Measurements from ENCODE around the gene ROPN1L.

Gene ROPN1L

DNA sequence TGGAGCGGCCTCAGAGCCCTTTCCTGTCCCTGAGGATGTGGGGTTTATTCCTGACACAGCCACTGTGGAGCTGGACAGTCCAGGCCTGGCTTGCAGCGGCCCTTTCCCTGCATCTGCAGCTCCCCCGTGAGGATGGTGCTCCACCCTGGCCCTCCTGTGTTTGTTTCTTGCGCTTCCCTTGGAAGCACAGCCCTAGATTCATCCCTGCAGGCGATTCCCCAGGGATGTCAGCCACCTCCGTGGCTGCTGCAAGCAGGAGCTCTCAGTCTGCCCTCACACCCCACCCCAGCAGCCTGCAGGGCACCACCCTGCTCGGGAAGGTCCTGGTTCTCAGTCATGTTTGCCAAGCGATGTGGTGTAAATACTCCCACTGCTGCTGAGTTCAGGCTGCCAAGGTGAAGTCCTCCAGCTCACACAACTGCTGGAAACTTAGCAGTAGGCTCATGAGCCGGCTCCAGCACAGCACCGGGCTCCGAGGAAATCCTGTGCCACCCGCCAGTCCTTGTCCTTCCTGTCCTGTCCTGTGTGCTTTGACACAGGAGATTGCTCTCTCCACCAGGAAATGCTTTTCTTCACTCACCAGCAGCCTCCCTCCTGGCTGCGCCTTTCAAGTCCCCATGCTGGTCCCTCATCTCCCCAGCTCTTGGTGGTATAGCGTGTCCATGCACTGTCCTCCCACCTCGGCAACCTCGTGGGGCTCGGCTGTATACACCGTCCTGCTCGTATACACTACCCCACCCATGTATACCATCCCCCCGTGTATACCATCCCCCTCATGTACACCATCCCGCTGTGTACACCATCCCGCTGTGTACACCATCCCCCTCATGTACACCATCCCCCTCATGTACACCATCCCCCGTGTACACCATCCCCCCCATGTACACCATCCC lies 16.2 kb downstream of the ROPN1L start:
- DNase-seq (ENCODE audit: low read depth in 2 of 2), result no peak

DNA sequence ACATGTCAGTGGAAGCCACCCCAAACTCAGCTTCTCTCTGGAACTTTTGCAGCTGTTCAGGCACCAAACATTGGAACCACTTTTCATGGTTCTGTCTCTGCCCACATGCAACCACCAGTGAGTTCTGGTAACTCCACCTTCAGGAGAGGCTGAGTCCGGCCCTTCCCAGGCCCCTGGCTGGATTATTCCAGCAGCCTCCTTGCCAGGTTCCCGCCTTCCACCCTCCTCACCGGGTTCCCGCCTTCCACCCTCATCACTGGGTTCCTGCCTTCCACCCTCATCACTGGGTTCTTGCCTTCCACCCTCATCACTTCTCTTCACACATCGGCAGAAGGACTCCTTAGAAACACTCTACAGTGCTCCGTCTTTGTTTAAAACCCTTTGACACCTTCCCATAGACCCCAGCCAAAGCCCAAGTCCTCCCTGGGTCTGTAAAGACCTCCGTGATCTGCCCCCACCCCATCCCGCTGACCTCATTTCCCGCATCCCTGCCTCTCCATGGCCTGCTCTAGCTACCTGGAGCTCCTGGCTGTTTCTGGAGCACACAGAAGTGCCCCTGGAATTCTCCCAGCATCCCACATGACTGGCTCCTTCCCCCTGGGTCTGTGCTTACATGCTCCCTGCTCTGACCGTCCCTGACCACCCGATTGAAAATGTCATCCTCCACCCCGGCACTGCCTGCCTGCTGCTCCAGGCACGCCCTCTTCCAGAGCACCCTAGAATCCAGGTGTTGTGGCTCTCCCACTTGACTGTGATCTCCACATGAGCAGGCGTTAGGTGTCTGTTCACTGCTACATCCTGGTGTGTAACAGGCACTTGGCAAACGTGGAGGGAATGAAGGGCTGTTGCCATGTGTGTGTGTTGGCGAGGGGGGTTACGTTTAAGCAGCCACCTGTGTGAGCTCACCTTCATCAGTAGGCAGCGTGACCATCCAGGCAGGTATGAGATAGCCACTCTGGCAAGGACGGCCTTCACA lies 17.7 kb downstream of the ROPN1L start:
- no peak for DNase-seq (ENCODE audit: low read depth in 2 of 2)

DNA sequence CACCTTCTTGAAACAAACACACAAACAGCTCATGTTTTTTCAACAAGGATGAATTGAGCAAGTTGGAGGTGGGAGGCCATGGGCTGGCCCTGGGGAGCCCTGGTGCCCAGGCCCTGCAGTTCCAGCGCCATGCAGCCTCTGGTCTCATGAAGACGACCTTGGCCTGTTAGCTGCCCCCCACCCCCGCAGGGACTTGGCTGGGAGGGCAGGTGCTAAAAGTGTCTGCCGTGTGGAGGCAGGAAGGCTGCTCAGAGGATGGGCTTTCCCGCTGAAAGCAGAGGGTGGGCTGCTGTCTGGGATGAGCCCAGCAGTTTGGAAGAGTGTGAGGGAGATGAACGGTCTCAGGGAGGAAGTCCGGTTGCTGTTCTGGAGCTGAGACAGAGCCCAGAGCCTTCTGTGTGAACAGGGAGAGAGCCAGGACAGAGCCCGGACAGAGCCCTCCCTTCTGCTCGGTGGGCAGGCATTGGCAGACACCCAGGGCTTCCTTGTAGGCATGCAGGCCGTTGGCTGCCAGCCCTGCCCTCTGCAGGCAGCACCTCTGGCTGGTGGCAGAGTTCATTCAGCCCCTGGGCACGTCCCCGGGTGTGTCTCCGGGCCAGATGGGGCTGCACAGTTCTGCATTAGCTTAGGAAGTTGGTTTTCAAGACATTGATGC lies 18.7 kb downstream of the ROPN1L start:
- DNase-seq (ENCODE audit: low read depth in 2 of 2), result no peak

DNA sequence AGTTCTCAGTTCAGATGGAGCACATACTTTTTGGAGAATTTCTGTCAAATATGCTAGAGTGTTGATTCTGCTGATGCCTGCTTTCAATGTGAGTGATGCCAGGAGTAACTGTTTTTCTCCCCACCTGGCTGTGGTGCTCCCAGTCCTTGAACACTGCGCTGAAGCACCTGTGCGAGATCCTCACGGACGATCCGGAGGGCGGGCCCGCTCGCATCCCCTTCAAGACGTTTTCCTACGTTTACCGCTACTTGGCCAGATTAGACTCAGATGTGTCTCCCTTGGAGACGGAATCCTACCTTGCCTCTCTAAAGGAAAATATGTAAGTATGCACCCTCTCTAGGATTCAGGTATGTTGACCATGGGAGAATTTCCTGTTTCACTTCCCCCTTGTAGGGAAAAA lies 19.4 kb downstream of the ROPN1L start:
- no peak for DNase-seq (ENCODE audit: low read depth in 2 of 2)

DNA sequence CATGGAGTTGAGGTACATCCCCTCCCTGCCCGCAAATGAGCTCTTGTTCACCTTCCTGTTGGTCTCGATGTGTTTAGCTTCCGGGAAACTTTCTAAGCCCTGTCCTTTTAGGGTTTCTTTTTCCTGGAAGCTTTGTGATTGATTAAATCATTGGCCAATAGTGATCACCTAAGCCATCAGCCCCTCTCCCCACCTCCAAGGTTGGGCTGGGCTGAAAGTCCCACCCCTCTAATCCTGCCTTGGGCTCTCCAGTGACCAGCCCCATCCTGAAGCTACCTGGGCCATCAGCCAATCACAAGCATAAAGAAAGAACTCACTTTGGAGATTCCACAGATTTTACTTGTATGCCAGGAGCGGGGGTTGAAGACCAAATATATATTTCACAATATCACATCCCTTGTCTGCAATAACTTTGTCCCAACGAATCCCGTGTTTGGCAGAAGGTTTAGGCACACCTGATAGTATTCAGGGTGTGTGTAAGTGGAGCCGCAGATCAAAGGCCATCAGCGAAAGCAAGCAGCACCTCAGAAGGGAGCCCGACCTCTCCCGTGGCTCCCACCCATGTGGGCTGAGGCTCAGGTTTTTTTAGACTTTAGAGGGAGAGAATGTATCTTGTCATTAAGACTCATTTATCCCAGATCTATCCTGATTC lies 20.4 kb downstream of the ROPN1L start:
- DNase-seq (ENCODE audit: low read depth in 2 of 2), result no peak

DNA sequence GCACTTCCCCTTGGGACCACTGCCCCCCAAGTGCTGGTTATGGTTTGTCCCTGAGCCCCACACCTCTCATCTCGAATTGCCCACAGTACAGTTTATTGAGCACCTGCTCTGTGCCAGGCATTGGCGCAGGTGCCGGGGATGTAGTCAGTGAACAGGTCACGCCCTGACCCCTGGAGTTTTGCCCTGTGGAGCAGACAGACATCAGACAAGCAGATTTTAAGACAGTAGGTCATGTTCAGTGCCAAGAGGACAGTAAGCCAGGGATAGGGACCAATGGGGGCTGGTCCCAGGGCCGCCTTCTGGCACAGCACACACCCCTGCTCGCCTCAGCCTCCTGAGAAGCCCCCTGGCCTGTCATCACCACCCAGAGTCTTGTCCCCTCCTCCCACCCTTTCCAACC lies 21.9 kb downstream of the ROPN1L start:
- no peak for DNase-seq (ENCODE audit: low read depth in 2 of 2)

DNA sequence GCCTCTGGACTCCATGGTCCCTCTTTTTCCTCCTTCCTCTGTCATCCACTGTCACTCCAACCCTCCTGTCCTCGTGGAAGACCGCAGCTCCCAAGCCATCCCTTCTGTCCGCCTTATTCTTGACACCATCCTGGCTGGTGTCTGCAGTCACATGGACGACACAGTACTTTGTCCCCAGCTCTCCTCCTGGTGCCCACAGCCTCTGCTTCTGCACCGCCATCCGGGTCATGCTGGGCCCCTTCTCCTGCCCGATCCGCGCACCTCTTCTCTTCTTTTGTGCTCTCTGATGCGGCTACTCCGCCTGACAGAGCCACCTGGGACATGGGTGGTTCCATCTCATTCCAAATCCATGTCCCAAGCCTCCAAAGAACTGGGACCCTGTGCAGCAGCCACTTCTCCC lies 22.5 kb downstream of the ROPN1L start:
- DNase-seq (ENCODE audit: low read depth in 2 of 2), result no peak

DNA sequence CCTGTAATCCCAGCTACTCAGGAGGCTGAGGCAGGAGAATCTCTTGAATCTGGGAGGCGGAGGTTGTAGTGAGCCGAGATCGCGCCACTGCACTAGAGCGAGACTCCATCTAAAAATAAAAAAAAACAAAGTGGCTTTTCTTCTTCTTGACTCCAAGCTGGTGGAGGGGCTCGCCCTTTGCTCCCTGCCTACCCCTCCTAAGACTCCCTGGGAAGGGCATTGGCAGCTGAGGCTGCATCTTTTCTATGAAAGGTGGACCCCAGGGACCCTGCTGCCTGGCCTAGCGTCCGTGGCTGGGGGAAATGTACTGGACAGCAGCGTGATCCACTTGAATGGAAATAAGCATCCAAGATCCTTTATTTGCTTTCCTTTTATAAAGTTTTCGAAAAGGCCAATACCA lies 24.0 kb downstream of the ROPN1L start:
- no peak for DNase-seq (ENCODE audit: low read depth in 2 of 2)

DNA sequence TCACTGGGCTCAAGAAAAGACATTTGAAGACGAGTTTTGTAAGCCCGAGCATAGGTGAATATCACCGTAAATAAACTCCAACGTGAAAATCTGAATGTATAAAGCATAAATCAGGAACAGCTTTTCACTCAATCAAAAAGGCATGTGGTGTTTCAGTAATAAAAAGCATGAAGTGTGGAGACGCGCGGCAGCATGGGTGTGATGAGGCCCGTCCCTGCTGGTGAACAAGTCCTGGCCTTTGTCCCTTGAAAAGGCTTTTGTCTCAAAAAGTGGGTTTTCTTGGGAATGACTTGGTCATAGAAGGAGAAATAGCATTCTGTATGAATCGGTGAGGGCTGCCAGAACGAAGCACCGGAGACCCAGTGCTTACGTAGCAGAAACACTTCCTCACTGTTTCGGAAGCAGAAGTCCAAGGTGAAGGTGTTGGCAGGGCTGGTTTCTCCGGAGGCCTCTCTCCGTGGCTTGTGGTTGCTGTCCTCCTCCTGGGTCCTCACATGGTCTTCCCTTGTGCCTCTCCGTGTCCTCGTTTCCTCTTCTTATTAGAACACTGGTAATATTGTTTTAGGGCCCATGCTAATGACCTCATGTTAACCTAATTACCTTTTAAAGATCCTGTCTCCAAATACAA lies 24.9 kb downstream of the ROPN1L start:
- DNase-seq (ENCODE audit: low read depth in 2 of 2), result no peak

DNA sequence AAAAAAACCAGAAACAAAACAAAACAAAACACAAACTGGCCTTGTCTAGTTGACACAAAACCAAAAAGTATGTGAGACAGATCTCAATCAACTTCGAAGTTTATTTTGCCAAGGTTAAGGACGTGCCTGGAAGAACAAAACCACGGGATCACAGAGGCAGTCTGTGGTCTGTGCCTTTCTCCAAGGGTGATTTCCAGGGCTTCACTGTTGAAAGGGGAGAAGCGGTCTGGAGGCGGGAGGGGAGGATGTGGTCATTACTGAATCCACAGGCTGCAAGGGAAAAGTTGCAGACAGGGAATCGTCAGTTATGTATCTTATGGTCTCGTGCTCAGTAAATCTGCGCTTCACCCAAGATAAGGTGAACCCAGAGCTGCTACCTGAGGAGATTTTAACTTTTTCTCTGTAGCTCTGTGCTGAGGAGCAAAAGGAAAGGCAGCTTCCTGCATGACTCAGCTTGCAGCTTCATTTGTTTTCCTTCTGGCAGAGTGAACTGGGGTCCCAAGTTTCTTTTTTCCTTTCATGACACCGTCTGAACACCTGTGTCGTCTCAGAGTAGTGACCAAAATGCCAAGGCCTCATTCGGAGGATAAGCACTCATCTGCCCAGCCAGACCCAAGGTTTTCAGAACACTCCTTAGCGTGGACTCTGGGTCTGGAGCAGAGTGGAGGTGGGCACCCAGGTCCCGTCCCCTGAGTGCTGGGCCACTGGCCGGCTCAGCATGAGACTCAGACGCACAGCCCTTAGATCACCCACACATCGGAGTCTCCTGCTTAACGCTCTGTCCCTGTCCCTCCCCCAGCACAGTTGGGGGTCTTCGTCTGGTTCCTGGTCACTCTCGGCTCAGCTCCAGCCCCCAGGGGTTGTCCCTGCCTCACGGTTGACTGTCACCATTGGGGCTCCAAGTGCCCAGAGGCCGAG lies 25.9 kb downstream of the ROPN1L start:
- DNase-seq (ENCODE audit: low read depth in 2 of 2), result no peak

DNA sequence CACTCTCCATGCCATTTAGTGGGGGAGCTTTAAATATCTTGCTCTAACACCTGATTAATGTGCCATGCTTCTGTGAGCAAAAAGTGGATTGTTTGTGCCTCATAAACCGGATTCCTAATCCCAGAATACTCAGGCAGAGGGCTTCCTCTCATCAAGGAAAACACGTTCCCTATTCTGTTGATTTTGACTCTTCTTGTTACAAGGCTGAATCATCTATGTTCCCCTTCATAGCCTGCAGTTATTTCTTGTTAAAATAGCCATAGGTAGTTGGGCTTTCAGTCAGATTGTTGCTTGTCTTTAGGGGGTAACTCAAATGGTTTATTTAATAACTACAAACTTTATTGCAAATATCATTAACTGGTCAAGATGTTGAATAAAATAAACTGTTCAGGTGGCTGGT lies 26.6 kb downstream of the ROPN1L start:
- no peak for DNase-seq (ENCODE audit: low read depth in 2 of 2)

DNA sequence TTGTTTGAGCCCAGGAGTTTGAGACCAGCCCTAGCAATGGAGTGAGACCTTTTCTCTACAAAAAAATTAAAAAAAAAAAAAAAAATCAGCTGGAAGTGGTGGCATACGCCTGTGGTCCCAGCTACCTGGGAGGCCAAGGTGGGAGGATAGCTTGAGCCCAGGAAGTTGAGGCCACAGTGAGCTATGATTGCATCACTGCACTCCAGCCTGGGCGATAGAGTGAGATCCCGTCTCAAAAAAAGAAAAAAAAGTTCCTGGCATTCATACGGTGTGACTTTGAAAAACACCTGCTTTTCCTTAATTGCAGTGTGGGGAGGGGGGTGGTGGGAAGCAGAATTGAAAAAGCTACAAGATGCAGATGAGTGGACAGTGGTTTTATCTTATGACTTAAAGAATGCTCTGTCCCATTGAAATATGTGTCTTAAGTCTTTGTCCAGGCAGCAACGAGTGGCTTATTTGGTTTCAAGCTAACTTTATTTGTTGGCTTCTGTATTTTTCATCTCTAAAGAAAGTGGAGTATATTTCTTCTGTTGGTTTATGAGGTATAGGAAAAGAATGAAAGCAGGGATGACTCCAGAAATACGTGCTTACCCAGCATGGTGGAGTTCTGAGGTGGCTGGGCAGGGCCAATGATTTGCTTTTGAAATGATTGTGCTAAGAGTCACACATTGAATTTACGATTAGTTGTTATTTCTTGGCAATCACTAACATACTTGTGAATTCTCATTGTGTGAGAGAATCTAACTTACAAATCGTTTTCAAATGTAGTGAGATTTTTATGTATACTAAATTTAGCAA lies 27.8 kb downstream of the ROPN1L start:
- no peak for DNase-seq (ENCODE audit: low read depth in 2 of 2)

DNA sequence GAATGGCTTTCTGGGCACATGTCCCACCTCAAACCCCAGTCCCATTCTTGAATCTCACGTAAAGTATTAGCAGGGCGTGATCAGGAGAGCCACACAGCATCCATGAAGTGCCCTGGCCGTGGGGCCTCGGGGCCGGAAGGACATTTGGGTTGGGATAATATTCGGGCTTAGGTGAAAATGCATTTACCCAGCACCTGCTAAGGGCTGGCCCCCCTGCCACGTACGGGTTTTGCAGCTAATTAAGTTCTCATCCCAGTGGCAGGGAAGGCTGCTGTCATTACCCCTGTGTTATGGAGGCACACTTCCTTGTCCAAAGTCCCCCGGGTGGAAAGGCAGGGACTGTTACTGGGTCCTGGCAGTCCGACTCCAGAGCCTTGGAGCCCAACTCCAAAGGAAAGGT lies 29.0 kb downstream of the ROPN1L start:
- DNase-seq (ENCODE audit: low read depth in 2 of 2), result no peak

DNA sequence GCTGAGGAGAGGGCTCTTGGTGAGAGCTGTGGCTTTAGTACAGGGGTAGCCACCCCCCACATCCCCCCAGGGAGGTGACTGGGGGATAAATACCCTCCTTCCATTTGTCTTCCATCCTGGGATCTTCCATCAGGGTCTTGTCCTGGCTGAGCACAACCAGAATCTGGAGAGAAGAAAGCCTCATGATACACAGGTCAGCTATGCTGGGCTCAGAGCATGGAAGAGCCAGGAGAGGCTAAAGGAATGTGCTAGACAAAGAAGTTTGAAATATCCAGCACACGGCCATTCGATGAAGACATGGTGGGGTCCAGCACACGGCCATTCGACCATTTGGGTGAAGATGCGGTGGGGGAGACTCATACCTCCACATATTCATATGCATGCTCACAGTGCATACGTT lies 30.0 kb downstream of the ROPN1L start:
- no peak for DNase-seq (ENCODE audit: low read depth in 2 of 2)

DNA sequence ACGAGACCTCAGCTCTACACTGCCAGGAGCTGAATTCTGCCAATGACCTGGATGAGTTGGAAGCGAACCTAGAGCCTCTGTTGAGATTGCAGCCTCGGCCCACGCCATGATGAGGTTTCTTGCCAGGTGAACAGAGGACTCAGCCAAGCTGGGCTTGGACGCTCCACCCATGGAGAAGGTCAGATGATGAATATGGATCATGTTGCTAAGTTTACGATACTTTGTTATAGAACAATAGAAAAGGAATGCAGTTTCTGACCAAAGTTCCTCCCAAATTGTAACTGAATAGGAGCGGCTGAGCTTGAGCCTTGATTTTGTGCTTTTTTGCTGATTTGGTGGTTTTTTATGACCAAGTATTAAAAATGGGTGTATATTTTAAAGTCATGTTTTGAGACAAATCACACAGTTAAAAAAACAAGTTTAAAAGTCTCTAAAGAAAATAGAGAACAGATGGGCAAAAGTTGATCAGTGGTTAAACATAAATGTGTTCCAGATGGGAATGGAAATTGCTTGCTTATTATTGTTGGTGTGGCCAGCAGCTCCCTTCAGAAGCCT lies 32.9 kb downstream of the ROPN1L start:
- DNase-seq (ENCODE audit: low read depth in 2 of 2), result no peak

DNA sequence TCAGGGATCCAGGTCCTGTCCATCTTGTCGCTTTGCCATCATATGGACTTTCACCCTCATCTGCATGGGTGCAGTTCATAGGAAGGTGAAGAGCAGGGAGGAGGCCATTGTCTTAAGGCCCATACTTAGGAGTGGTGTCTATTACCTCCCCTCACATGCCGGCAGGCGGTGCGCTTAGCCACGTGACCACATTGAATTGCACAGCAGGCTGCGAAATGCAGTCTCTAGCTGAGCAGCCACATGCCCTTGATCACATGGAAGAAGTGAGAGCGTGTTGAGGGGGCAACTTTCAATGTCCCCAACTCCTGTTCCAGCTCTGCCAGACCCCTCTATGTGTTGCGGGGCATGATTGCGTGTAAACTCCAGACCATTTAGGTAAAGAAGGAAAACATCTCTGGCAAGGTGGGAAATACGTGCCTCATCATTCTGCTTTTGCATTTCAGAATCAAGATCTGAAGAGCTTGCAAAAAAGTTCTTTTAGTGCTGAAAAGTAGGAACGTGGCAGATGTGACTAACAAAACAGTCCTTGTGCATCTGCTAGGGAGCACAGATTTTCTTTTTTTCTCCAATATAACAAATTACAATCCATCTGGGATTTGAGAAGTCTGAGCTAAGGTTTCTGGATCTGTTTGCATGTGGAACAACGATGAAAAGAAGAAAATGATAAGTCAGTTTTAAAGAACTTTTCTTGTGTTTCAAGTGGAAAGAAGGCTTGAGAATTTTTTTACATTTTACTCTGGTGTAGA lies 34.4 kb downstream of the ROPN1L start:
- no peak for DNase-seq (ENCODE audit: low read depth in 2 of 2)

DNA sequence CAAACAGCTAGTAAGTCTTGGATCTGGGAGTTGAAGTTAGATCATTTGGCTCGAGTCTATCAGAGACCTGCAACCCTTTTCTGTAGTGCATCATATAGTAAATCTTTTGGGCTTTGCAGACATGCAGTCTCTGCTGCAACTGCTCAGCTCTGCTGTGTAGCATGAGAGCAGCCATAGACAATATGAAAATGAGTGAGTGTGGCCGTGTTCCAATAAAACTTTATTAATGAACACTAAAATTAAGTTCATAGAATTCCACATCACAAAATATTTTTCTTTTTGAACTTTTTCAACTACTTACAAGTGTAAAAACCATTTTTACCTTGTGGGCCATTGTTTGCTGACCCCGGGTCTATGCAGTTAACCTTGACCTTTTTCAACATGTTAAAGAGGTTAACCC lies 35.2 kb downstream of the ROPN1L start:
- DNase-seq (ENCODE audit: low read depth in 2 of 2), result no peak

DNA sequence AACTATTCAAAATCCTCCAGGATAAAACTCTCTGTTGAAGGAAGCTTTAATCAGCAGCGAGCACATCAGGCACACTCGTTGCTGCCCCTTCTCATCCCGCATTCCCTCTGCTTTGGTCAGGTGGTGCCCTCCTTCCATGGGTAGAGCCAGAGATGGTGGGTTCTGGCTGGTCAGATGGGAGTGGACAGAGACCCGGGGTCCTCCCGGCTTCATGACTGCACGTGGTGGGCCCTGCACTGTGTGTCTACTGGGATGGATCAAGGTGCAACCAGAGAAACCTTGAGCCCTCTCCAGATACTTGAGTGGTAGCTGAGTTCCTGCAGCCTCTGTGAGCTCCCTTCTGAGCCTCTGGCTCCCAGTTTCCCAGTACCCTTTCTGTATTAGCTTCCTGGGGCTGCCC lies 36.3 kb downstream of the ROPN1L start:
- DNase-seq (ENCODE audit: low read depth in 2 of 2), result no peak
